ENCODE measurements around the gene SERPINB5. TPM values are rescaled to one million over a fixed set of nuclear protein-coding genes. Genes with fewer than 3 reads are reported as not detected.

SERPINB5 gene
- total and polyA plus RNA-seq, 2 experiments from 2014 or later, result 0.23 to 0.76 TPM

- Histone ChIP-seq H3K9me2 (replicated peaks; ENCODE audit: insufficient read depth) (no peaks in the 10 kb centered on the region), H3K4me3 (no peak overlapping the region), H3K36me3 (replicated peaks; ENCODE audit: insufficient read depth, low read depth) (no peaks in the 10 kb centered on the region), H3K9me3 (ENCODE audit: low read depth) (no peaks in the 10 kb centered on the region), H3K27me3 (peaks cover 18% of the 10 kb centered on the region), H3K27ac (no peak overlapping the region), H2AFZ (no peak overlapping the region), H3K4me2 (no peak overlapping the region), H3K79me2 (no peaks in the 10 kb centered on the region), H3K4me1 (ENCODE audit: insufficient read depth) (no peaks in the 10 kb centered on the region), H4K20me1 (ENCODE audit: insufficient read depth, poor library complexity, severe bottlenecking) (no peaks in the 10 kb centered on the region)
- no peak for TF ChIP-seq EZH2phosphoT487 (IDR thresholded peaks at IDR 0.05; ENCODE audit: low read depth, severe bottlenecking, unreplicated experiment)
- no peak for TF ChIP-seq CTCF (IDR thresholded peaks at IDR 0.05; ENCODE audit: poor library complexity)
- TF ChIP-seq EZH2 (IDR thresholded peaks at IDR 0.05; ENCODE audit: borderline replicate concordance), result no peak
- 71% methylated on average over 1 of the region's 1 CpG for WGBS (ENCODE audit: low lambda C conversion rate, missing lambda C conversion rate)
- DNase-seq (ENCODE audit: low spot score), result no peak
Observed at GRCh38 chr18:63431180-63431579, 45.6 kb upstream of the SERPINB5 start.

DNA sequence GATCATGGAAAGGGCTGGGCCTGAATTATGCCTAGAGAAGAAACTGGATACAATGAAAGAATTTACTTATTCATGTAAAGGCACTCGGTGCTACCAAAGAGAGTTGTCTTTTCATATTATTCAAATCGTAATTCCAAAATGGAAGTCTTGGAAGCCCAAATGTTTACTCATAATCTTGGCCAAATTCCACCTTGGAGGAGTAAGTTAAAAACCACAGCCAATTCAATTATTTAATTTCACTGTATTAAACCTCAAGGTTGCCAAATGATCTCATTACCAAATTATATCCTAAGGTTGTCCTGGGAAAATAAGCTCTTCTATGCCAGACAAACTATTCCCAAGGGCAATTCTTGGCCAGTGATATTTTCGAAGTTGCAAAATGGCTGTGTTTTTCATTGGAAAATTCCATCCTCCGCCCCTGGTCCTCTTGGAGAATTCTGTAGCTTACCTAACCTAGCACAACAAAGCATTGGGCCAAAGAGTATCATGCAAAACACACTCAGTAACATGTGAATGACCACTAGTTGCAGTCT lies 43.4 kb upstream of the SERPINB5 start:
- H3K9me2 ChIP-seq (replicated peaks; ENCODE audit: insufficient read depth), result no peaks in the 10 kb centered on the region
- no peak overlapping the region for H3K4me3 ChIP-seq
- no peaks in the 10 kb centered on the region for H3K4me1 ChIP-seq (ENCODE audit: insufficient read depth)
- peaks cover 18% of the 10 kb centered on the region for H3K27me3 ChIP-seq
- no peak overlapping the region for H2AFZ ChIP-seq
- no peaks in the 10 kb centered on the region for H3K9me3 ChIP-seq (ENCODE audit: low read depth)
- no peak overlapping the region for H3K27ac ChIP-seq
- H3K36me3 ChIP-seq (replicated peaks; ENCODE audit: insufficient read depth, low read depth), result no peaks in the 10 kb centered on the region
- H4K20me1 ChIP-seq (ENCODE audit: insufficient read depth, poor library complexity, severe bottlenecking), result no peaks in the 10 kb centered on the region
- TF ChIP-seq EZH2phosphoT487 (IDR thresholded peaks at IDR 0.05; ENCODE audit: low read depth, severe bottlenecking, unreplicated experiment) (no peak), EZH2 (IDR thresholded peaks at IDR 0.05; ENCODE audit: borderline replicate concordance) (no peak), CTCF (IDR thresholded peaks at IDR 0.05; ENCODE audit: poor library complexity) (no peak)
- H3K4me2 ChIP-seq, result no peak overlapping the region
- H3K79me2 ChIP-seq, result no peaks in the 10 kb centered on the region
- DNase-seq (ENCODE audit: low spot score), result no peak
- WGBS (ENCODE audit: low lambda C conversion rate, missing lambda C conversion rate), result 76% methylated on average over 4 of the region's 4 CpGs

DNA sequence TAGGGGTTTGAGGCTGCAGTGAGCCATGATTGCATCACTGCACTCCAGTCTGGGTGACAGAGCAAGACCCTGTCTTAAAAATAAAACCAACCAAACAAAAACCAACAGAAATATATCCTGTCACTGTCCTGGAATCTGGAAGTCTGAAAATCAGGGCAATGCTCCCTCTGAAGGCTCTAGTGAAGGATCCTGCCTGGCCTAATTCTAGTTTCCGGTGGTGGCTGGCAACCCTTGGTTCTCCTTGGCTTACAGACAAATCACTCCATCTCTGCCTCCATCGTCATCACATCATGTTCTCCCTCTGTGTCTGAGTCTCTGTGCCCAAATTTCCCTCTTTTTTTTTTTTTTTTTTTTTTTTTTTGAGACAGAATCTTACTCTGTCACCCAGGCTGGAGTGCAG lies 38.6 kb upstream of the SERPINB5 start:
- WGBS (ENCODE audit: low lambda C conversion rate, missing lambda C conversion rate), result 96% methylated on average over 2 of the region's 2 CpGs
- DNase-seq (ENCODE audit: low spot score), result no peak
- no peak overlapping the region for H3K4me3 ChIP-seq
- no peaks in the 10 kb centered on the region for H3K9me3 ChIP-seq (ENCODE audit: low read depth)
- H3K4me2 ChIP-seq, result no peak overlapping the region
- H3K79me2 ChIP-seq, result no peaks in the 10 kb centered on the region
- TF ChIP-seq EZH2 (IDR thresholded peaks at IDR 0.05; ENCODE audit: borderline replicate concordance) (no peak), CTCF (IDR thresholded peaks at IDR 0.05; ENCODE audit: poor library complexity) (no peak), EZH2phosphoT487 (IDR thresholded peaks at IDR 0.05; ENCODE audit: low read depth, severe bottlenecking, unreplicated experiment) (no peak)
- H3K27ac ChIP-seq, result no peak overlapping the region
- no peaks in the 10 kb centered on the region for H3K9me2 ChIP-seq (replicated peaks; ENCODE audit: insufficient read depth)
- no peaks in the 10 kb centered on the region for H4K20me1 ChIP-seq (ENCODE audit: insufficient read depth, poor library complexity, severe bottlenecking)
- H3K27me3 ChIP-seq, result peaks cover 8% of the 10 kb centered on the region
- H2AFZ ChIP-seq, result no peak overlapping the region
- no peaks in the 10 kb centered on the region for H3K36me3 ChIP-seq (replicated peaks; ENCODE audit: insufficient read depth, low read depth)
- no peaks in the 10 kb centered on the region for H3K4me1 ChIP-seq (ENCODE audit: insufficient read depth)
